A549 (cell line): ENCODE measurements around the gene TXN2. TPM values are rescaled to one million over a fixed set of nuclear protein-coding genes. Genes with fewer than 3 reads are reported as not detected.

Experiments used
- ATAC-seq, 2 experiments: fragments of 200-7000 bp in 1 of 2; fragments of >200 bp in 1 of 2; cut with Nextera tagmentation in 1 of 2; cut with Tn5 transposase in 1 of 2; 3 replicates each; pipeline versions ENCODE4 v1.8.0 to v1.9.1; 2018 to 2020; ENCODE audit warnings: mild to moderate bottlenecking in 1 of 2, moderate library complexity in 1 of 2
- CTCF ChIA-PET: fragments of 300-600 bp; sonication (Branson Sonifier 250); formaldehyde crosslinking; extraction: SDS; loops from one replicate; lab custom pipeline; 2021; ENCODE audit warnings: antibody characterized with exemption, inconsistent platforms; lab: Yijun Ruan, JAX
- POLR2A ChIA-PET: fragments of 350-600 bp; formaldehyde crosslinking; extraction: SDS; loops from one replicate; lab custom pipeline; 2021; ENCODE audit warnings: antibody characterized with exemption, inconsistent platforms; lab: Yijun Ruan, JAX
- DNase-seq, 2 experiments: peaks; one replicate each; pipeline versions ENCODE4 v3.0.0 to v3.0.0-alpha.2; 2011 to 2016; ENCODE audit warnings: low read depth in 1 of 2, low spot score in 1 of 2
- FAIRE-seq: peaks from 2 replicates; lab custom pipeline; 2011; peaks lifted over from hg19 to GRCh38; lab: Jason Lieb, UNC
- H3K27ac ChIP-seq, 2 experiments: fragments of >200 bp; sonication (Bioruptor Twin); formaldehyde crosslinking; 3 replicates each; pipeline ENCODE4 v1.5.1; 2016 to 2017
- H3K4me1 ChIP-seq: fragments of >200 bp; sonication (Bioruptor Twin); formaldehyde crosslinking; 3 replicates; pipeline ENCODE4 v1.6.1; 2016
- H3K4me2 ChIP-seq: fragments of >200 bp; sonication (Bioruptor Twin); formaldehyde crosslinking; 3 replicates; pipeline ENCODE4 v1.6.1; 2016
- H3K4me3 ChIP-seq: fragments of >200 bp; sonication (Bioruptor Twin); formaldehyde crosslinking; 3 replicates; pipeline ENCODE4 v1.5.1; 2016
- H3K9me3 ChIP-seq: fragments of >200 bp; sonication (Bioruptor Twin); formaldehyde crosslinking; 3 replicates; pipeline ENCODE4 v1.6.1; 2016
- BHLHE40 ChIP-seq: IDR thresholded peaks from 2 replicates; pipeline ENCODE4 v1.6.1; 2012; ENCODE audit warnings: low read depth, low read length, inconsistent platforms
- CBX2 ChIP-seq: fragments of 200-600 bp; sonication (generic); IDR thresholded peaks from 2 replicates; pipeline ENCODE4 v1.6.1; 2016; ENCODE audit warnings: low read depth, mild to moderate bottlenecking, borderline replicate concordance
- CHD4 ChIP-seq: fragments of 200-600 bp; sonication (generic); IDR thresholded peaks from 2 replicates; pipeline ENCODE4 v1.6.1; 2016; ENCODE audit warnings: antibody characterized with exemption, mild to moderate bottlenecking, borderline replicate concordance
- CTCF ChIP-seq: fragments of >200 bp; sonication (Bioruptor Twin); formaldehyde crosslinking; IDR thresholded peaks from 3 replicates; pipeline ENCODE4 v1.5.1; 2016
- EP300 ChIP-seq, 2 experiments: fragments of >200 bp; sonication (Bioruptor Twin); formaldehyde crosslinking; IDR thresholded peaks; 2 replicates in 1 of 2; 3 replicates in 1 of 2; pipeline ENCODE4 v1.6.1; 2016 to 2017
- FOSB ChIP-seq: fragments of 250-450 bp; sonication (Bioruptor Pico); IDR thresholded peaks from 2 replicates; pipeline ENCODE4 v1.5.0; 2020; ENCODE audit warnings: mild to moderate bottlenecking, moderate library complexity
- FOSL2 ChIP-seq, 2 experiments: fragments of 450-650 bp in 1 of 2; fragments of >200 bp in 1 of 2; sonication (Bioruptor Twin) in 1 of 2; formaldehyde crosslinking; IDR thresholded peaks; 2 replicates each; pipeline versions ENCODE4 v1.5.0 to v1.6.1; 2016 to 2020; ENCODE audit warnings: mild to moderate bottlenecking in 1 of 2, moderate library complexity in 1 of 2
- FOXS1 ChIP-seq: fragments of 250-450 bp; sonication (Bioruptor Pico); IDR thresholded peaks from 2 replicates; pipeline ENCODE4 v1.5.0; 2020; ENCODE audit warnings: mild to moderate bottlenecking, moderate library complexity
- HES2 ChIP-seq: fragments of >200 bp; sonication (Bioruptor Twin); formaldehyde crosslinking; IDR thresholded peaks from 2 replicates; pipeline ENCODE4 v1.6.1; 2016
- HEYL ChIP-seq: fragments of 250-450 bp; sonication (Bioruptor Pico); IDR thresholded peaks from 2 replicates; pipeline ENCODE4 v1.8.0; 2021; ENCODE audit warnings: mild to moderate bottlenecking, moderate library complexity
- HOXB5 ChIP-seq: fragments of 250-450 bp; sonication (Bioruptor Pico); IDR thresholded peaks from 2 replicates; pipeline ENCODE4 v1.5.0; 2020; ENCODE audit warnings: mild to moderate bottlenecking, moderate library complexity
- MAX ChIP-seq: IDR thresholded peaks from 2 replicates; pipeline ENCODE4 v1.6.1; 2012
- MAZ ChIP-seq: fragments of 150-350 bp; IDR thresholded peaks from 2 replicates; pipeline ENCODE4 v1.6.1; 2014; ENCODE audit warnings: antibody characterized with exemption, low read depth, low read length, borderline replicate concordance
- NPAS2 ChIP-seq: fragments of 250-450 bp; sonication (Bioruptor Pico); IDR thresholded peaks from 2 replicates; pipeline ENCODE4 v1.8.0; 2022; ENCODE audit warnings: mild to moderate bottlenecking, moderate library complexity, borderline replicate concordance
- NR3C1 ChIP-seq: fragments of >200 bp; sonication (Bioruptor Twin); formaldehyde crosslinking; IDR thresholded peaks from 3 replicates; pipeline ENCODE4 v1.6.1; 2017
- PHF8 ChIP-seq: fragments of 200-600 bp; sonication (generic); IDR thresholded peaks from 2 replicates; pipeline ENCODE4 v1.6.1; 2016; ENCODE audit warnings: low read depth, mild to moderate bottlenecking, antibody characterized with exemption, moderate library complexity, borderline replicate concordance
- POLR2A ChIP-seq: IDR thresholded peaks from 2 replicates; pipeline ENCODE4 v1.6.1; 2012; ENCODE audit warnings: mild to moderate bottlenecking, low read length
- RAD21 ChIP-seq, 2 experiments: fragments of >200 bp in 1 of 2; sonication (Bioruptor Twin) in 1 of 2; formaldehyde crosslinking in 1 of 2; IDR thresholded peaks in 1 of 2; conservative IDR thresholded peaks in 1 of 2; 2 replicates in 1 of 2; 3 replicates in 1 of 2; pipeline ENCODE4 v1.6.1; 2012 to 2018; ENCODE audit warnings: inconsistent platforms in 1 of 2
- RCOR1 ChIP-seq: fragments of 150-350 bp; IDR thresholded peaks from 2 replicates; pipeline ENCODE4 v1.6.1; 2014; ENCODE audit warnings: antibody characterized with exemption, low read length, low read depth
- REST ChIP-seq: fragments of 200-600 bp; sonication (generic); IDR thresholded peaks from 2 replicates; pipeline ENCODE4 v1.6.1; 2016; ENCODE audit warnings: antibody characterized with exemption, mild to moderate bottlenecking, moderate library complexity
- USF2 ChIP-seq: fragments of 450-650 bp; IDR thresholded peaks from 2 replicates; pipeline ENCODE4 v1.6.1; 2014; ENCODE audit warnings: antibody characterized with exemption
- ZC3H11A ChIP-seq: fragments of 450-650 bp; IDR thresholded peaks from 2 replicates; pipeline ENCODE4 v1.6.1; 2014; ENCODE audit warnings: antibody characterized with exemption, mild to moderate bottlenecking
- ZFP36 ChIP-seq: fragments of 450-650 bp; IDR thresholded peaks from 2 replicates; pipeline ENCODE4 v1.6.1; 2014; ENCODE audit warnings: borderline replicate concordance; ENCODE audit not compliant: partially characterized antibody
- ZNF302 ChIP-seq: fragments of 250-450 bp; sonication (Bioruptor Pico); IDR thresholded peaks from 2 replicates; pipeline ENCODE4 v1.9.0; 2021; ENCODE audit warnings: inconsistent platforms, mild to moderate bottlenecking, moderate library complexity
- WGBS: methylation state at CpG from one replicate; pipeline ENCODE4 v1.1.6; 2017; ENCODE audit errors: missing lambda C conversion rate; 5-methylcytosine and 5-hydroxymethylcytosine counted together
- polyA plus RNA-seq, 4 experiments: library from polyadenylated mRNA; depleted of rRNA in 3 of 4; stranded (reverse); fragments of >200 nt; fragmentation: RNase III in 1 of 4; extraction: RNeasy Plus Mini Kit Qiagen cat#74134 plus additional on column Dnase treatment in 1 of 4; gene quantifications; 2 replicates in 3 of 4; 3 replicates in 1 of 4; pipeline ENCODE4 v1.2.3, GENCODE V29; 2011 to 2017

The TXN2 gene
- polyA plus RNA-seq, 2 of the 4 experiments (the other 2 are of a cell fraction): 82.2 to 89.6 TPM

GRCh38 chr22:36512333-36512732 is 30.9 kb upstream of the TXN2 start:
- no peak for FAIRE-seq
- CTCF ChIA-PET: interaction anchor here (0.5 to 5.0 kb wide), 2 partner anchors 11 to 19 kb away, joined by 3 to 42 read pairs; no protein-coding TSS in a partner anchor

GRCh38 chr22:36510966-36511881 is 29.8 kb upstream of the TXN2 start:
- FAIRE-seq: no peak
- ChIA-PET POLR2A (interaction anchor here (0.9 to 3.1 kb wide), 2 partner anchors 10 to 18 kb away, joined by 4 to 14 read pairs; partner anchors contain the start of gene EIF3D), CTCF (interaction anchor here (0.7 to 5.0 kb wide), 9 partner anchors 12 to 1226 kb away, joined by 3 to 42 read pairs (median 3); no protein-coding TSS in a partner anchor)
- ATAC-seq: peak; percentile 70 to 72
- peaks cover 9% of the 10 kb centered on the region for H3K4me1 ChIP-seq
- no peak overlapping the region for H3K4me3 ChIP-seq
- TF ChIP-seq RAD21 (conservative IDR thresholded peaks at IDR 0.05 in 1 of 2, IDR thresholded peaks at IDR 0.05 in 1 of 2) (peak in 1 of 2 experiments; percentile 46; a peak in 2 of 5 replicates), NR3C1 (no peak), CTCF (peak; percentile 42)
- H3K9me3 ChIP-seq: no peaks in the 10 kb centered on the region
- H3K4me2 ChIP-seq: no peak overlapping the region
- 76% methylated on average over 17 of the region's 17 CpGs for WGBS
- DNase-seq: peak; percentile 52 to 55
- no peak overlapping the region for H3K27ac ChIP-seq

More at GRCh38 chr22:36512333-36512732, 30.9 kb upstream of the TXN2 start:
- Histone ChIP-seq H3K4me2 (no peak overlapping the region), H3K9me3 (no peaks in the 10 kb centered on the region), H3K27ac (no peak overlapping the region), H3K4me1 (peaks cover 3% of the 10 kb centered on the region; the same call in 2 of the 3 replicates), H3K4me3 (no peak overlapping the region)
- POLR2A ChIA-PET: interaction anchor here (2.5 kb wide), 1 partner anchor 17 kb away, joined by 7 read pairs; the partner anchor contains the start of gene EIF3D
- DNase-seq: no peak
- ATAC-seq: no peak
- TF ChIP-seq HEYL (CRISPR knock-in tag): no peak
- no peak for TF ChIP-seq RCOR1
- TF ChIP-seq ZNF302 (CRISPR knock-in tag): no peak
- TF ChIP-seq CHD4: no peak
- no peak for TF ChIP-seq REST
- WGBS: 83% methylated on average over 2 of the region's 8 CpGs

GRCh38 chr22:36510384-36510783 is 28.9 kb upstream of the TXN2 start:
- 89% methylated on average over 3 of the region's 3 CpGs for WGBS
- Histone ChIP-seq H3K27ac (no peak overlapping the region), H3K4me1 (peaks cover 10% of the 10 kb centered on the region), H3K9me3 (no peaks in the 10 kb centered on the region), H3K4me3 (no peak overlapping the region), H3K4me2 (no peak overlapping the region)
- no peak for FAIRE-seq
- ATAC-seq: no peak
- ChIA-PET CTCF (interaction anchor here (0.7 to 5.0 kb wide), 7 partner anchors 13 to 495 kb away, joined by 3 to 42 read pairs (median 3); no protein-coding TSS in a partner anchor), POLR2A (interaction anchor here (0.9 to 3.1 kb wide), 2 partner anchors 10 to 19 kb away, joined by 4 to 14 read pairs; partner anchors contain the start of gene EIF3D)
- TF ChIP-seq ZFP36: no peak
- no peak for TF ChIP-seq MAX
- no peak for TF ChIP-seq ZC3H11A
- TF ChIP-seq HOXB5 (CRISPR knock-in tag): no peak
- no peak for TF ChIP-seq MAZ
- no peak for TF ChIP-seq EP300 (IDR thresholded peaks at IDR 0.05)
- no peak for TF ChIP-seq POLR2A
- TF ChIP-seq HES2: no peak
- no peak for TF ChIP-seq CBX2
- TF ChIP-seq NPAS2 (CRISPR knock-in tag): no peak
- no peak for TF ChIP-seq FOXS1 (CRISPR knock-in tag)
- no peak for TF ChIP-seq BHLHE40
- no peak for TF ChIP-seq RAD21 (conservative IDR thresholded peaks at IDR 0.05 in 1 of 2, IDR thresholded peaks at IDR 0.05 in 1 of 2)
- TF ChIP-seq PHF8: no peak
- no peak for TF ChIP-seq USF2
- TF ChIP-seq FOSB (CRISPR knock-in tag): no peak
- TF ChIP-seq FOSL2 (IDR thresholded peaks at IDR 0.05): no peak
- TF ChIP-seq FOSL2 (CRISPR knock-in tag; IDR thresholded peaks at IDR 0.05): no peak
- no peak for DNase-seq
